ENCODE measurements around the gene RRAGD.

Gene RRAGD

DNA sequence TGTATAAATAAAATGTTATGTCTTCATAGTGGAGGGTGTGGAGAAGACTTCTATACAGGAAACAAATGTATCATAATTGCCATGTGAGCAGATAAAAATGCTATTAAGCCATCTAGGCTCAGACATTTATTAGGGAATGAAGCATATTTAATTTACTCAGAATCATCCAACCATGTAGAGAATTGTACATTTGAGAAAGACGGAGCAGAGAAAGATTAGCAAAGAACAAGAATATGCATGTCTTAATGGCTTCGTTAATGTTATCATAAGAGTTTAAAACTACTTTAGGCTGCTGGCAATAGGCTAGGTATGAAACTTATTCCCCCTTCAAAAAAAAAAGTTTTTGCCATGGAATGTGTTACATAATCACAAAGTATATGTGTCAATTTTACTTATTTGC is 26.9 kb upstream of the RRAGD start:
- ChIA-PET CTCF (no interaction called here), POLR2A (no interaction called here)
- Histone ChIP-seq H3K36me3 (ENCODE audit: control insufficient read depth in 2 of 2, insufficient read depth in 1 of 2, low read length in 2 of 2) (no peaks in the 10 kb centered on the region), H3K4me3 (ENCODE audit: low read depth, low read length) (no peak overlapping the region), H3K4me1 (ENCODE audit: control insufficient read depth, insufficient read depth, low read length) (peaks cover 24% of the 10 kb centered on the region), H3K27ac (ENCODE audit: extremely low read depth, low read depth, low read length) (no peak overlapping the region), H3K9me3 (ENCODE audit: control insufficient read depth, insufficient read depth, low read depth, low read length) (no peaks in the 10 kb centered on the region)
- TF ChIP-seq, protein P1, sequence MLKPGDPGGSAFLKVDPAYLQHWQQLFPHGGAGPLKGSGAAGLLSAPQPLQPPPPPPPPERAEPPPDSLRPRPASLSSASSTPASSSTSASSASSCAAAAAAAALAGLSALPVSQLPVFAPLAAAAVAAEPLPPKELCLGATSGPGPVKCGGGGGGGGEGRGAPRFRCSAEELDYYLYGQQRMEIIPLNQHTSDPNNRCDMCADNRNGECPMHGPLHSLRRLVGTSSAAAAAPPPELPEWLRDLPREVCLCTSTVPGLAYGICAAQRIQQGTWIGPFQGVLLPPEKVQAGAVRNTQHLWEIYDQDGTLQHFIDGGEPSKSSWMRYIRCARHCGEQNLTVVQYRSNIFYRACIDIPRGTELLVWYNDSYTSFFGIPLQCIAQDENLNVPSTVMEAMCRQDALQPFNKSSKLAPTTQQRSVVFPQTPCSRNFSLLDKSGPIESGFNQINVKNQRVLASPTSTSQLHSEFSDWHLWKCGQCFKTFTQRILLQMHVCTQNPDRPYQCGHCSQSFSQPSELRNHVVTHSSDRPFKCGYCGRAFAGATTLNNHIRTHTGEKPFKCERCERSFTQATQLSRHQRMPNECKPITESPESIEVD (tag by site-specific recombination; IDR thresholded peaks at IDR 0.05): peak; percentile 89
- TF ChIP-seq ZNF341 (tag by site-specific recombination; IDR thresholded peaks at IDR 0.05; ENCODE audit: low read depth): 0 out of 2 replicates have a peak, but pooled peaks have one; percentile 15
- TF ChIP-seq, protein P2, sequence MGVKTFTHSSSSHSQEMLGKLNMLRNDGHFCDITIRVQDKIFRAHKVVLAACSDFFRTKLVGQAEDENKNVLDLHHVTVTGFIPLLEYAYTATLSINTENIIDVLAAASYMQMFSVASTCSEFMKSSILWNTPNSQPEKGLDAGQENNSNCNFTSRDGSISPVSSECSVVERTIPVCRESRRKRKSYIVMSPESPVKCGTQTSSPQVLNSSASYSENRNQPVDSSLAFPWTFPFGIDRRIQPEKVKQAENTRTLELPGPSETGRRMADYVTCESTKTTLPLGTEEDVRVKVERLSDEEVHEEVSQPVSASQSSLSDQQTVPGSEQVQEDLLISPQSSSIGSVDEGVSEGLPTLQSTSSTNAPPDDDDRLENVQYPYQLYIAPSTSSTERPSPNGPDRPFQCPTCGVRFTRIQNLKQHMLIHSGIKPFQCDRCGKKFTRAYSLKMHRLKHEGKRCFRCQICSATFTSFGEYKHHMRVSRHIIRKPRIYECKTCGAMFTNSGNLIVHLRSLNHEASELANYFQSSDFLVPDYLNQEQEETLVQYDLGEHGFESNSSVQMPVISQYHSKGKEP (tag by site-specific recombination; IDR thresholded peaks at IDR 0.05): no peak
- no peak for TF ChIP-seq TRIM28 (IDR thresholded peaks at IDR 0.05; ENCODE audit: borderline replicate concordance, low read length)
- TF ChIP-seq OSR2 (tag by site-specific recombination; IDR thresholded peaks at IDR 0.05): peak; percentile 77; the same call in 1 of the 2 replicates
- TF ChIP-seq, protein P3, sequence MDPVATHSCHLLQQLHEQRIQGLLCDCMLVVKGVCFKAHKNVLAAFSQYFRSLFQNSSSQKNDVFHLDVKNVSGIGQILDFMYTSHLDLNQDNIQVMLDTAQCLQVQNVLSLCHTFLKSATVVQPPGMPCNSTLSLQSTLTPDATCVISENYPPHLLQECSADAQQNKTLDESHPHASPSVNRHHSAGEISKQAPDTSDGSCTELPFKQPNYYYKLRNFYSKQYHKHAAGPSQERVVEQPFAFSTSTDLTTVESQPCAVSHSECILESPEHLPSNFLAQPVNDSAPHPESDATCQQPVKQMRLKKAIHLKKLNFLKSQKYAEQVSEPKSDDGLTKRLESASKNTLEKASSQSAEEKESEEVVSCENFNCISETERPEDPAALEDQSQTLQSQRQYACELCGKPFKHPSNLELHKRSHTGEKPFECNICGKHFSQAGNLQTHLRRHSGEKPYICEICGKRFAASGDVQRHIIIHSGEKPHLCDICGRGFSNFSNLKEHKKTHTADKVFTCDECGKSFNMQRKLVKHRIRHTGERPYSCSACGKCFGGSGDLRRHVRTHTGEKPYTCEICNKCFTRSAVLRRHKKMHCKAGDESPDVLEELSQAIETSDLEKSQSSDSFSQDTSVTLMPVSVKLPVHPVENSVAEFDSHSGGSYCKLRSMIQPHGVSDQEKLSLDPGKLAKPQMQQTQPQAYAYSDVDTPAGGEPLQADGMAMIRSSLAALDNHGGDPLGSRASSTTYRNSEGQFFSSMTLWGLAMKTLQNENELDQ (tag by site-specific recombination; IDR thresholded peaks at IDR 0.05; ENCODE audit: low read depth): no peak

DNA sequence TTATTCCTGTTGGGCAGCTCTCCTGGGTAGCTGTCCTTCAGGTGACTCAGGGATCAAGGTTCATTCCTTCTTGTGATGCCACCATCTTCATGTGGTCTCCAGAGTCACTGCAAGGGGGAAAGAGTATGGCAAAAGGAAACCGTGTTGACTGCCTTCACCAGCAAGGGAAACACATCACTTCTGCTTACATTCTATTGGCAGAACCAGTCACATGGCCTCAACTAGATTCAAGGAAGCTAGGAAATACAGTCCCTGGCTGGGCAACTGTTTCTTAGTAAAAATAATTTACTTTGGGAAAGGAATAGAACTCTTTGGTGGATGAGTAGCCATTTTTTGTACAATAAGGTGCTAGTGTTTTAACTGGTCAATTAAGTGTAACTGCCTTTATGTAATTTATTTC is 26.2 kb upstream of the RRAGD start:
- H3K9me3 ChIP-seq (ENCODE audit: control insufficient read depth, insufficient read depth, low read depth, low read length): no peaks in the 10 kb centered on the region
- peaks cover 24% of the 10 kb centered on the region for H3K4me1 ChIP-seq (ENCODE audit: control insufficient read depth, insufficient read depth, low read length)
- no peak overlapping the region for H3K27ac ChIP-seq (ENCODE audit: extremely low read depth, low read depth, low read length)
- no peak overlapping the region for H3K4me3 ChIP-seq (ENCODE audit: low read depth, low read length)
- ChIA-PET POLR2A (no interaction called here), CTCF (interaction anchor here (1.8 to 2.2 kb wide), 2 partner anchors 171 to 200 kb away, joined by 4 to 8 read pairs; partner anchors contain the start of gene LYRM2)
- no peaks in the 10 kb centered on the region for H3K36me3 ChIP-seq (ENCODE audit: control insufficient read depth in 2 of 2, insufficient read depth in 1 of 2, low read length in 2 of 2)
- TF ChIP-seq SALL2 (tag by site-specific recombination; IDR thresholded peaks at IDR 0.05; ENCODE audit: borderline replicate concordance): no peak
- TF ChIP-seq GLI2 (tag by site-specific recombination; IDR thresholded peaks at IDR 0.05; ENCODE audit: borderline replicate concordance, low read depth): no peak
- TF ChIP-seq ZBTB8A (tag by site-specific recombination; IDR thresholded peaks at IDR 0.05): no peak
- no peak for TF ChIP-seq ZNF549 (tag by site-specific recombination; IDR thresholded peaks at IDR 0.05)
- no peak for TF ChIP-seq ZNF274 (IDR thresholded peaks at IDR 0.05; ENCODE audit: low read length)
- no peak for TF ChIP-seq ZNF274 (tag by site-specific recombination; IDR thresholded peaks at IDR 0.05; ENCODE audit: borderline replicate concordance)
- TF ChIP-seq ZBTB1 (tag by site-specific recombination; IDR thresholded peaks at IDR 0.05): no peak
- TF ChIP-seq HOXC10 (CRISPR knock-in tag; IDR thresholded peaks at IDR 0.05): no peak
- TF ChIP-seq ZNF747 (tag by site-specific recombination; IDR thresholded peaks at IDR 0.05): no peak
- no peak for TF ChIP-seq ZNF37A (tag by site-specific recombination; IDR thresholded peaks at IDR 0.05)
- no peak for TF ChIP-seq ZNF571 (tag by site-specific recombination; IDR thresholded peaks at IDR 0.05)
- TF ChIP-seq, protein P4, sequence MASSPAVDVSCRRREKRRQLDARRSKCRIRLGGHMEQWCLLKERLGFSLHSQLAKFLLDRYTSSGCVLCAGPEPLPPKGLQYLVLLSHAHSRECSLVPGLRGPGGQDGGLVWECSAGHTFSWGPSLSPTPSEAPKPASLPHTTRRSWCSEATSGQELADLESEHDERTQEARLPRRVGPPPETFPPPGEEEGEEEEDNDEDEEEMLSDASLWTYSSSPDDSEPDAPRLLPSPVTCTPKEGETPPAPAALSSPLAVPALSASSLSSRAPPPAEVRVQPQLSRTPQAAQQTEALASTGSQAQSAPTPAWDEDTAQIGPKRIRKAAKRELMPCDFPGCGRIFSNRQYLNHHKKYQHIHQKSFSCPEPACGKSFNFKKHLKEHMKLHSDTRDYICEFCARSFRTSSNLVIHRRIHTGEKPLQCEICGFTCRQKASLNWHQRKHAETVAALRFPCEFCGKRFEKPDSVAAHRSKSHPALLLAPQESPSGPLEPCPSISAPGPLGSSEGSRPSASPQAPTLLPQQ (tag by site-specific recombination; IDR thresholded peaks at IDR 0.05): no peak
- TF ChIP-seq, protein P5, sequence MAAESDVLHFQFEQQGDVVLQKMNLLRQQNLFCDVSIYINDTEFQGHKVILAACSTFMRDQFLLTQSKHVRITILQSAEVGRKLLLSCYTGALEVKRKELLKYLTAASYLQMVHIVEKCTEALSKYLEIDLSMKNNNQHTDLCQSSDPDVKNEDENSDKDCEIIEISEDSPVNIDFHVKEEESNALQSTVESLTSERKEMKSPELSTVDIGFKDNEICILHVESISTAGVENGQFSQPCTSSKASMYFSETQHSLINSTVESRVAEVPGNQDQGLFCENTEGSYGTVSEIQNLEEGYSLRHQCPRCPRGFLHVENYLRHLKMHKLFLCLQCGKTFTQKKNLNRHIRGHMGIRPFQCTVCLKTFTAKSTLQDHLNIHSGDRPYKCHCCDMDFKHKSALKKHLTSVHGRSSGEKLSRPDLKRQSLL (tag by site-specific recombination; IDR thresholded peaks at IDR 0.05): no peak
- TF ChIP-seq ZNF560 (tag by site-specific recombination; IDR thresholded peaks at IDR 0.05; ENCODE audit: borderline replicate concordance): no peak
- TF ChIP-seq ZNF10 (tag by site-specific recombination; IDR thresholded peaks at IDR 0.05): no peak
- TF ChIP-seq, protein P6, sequence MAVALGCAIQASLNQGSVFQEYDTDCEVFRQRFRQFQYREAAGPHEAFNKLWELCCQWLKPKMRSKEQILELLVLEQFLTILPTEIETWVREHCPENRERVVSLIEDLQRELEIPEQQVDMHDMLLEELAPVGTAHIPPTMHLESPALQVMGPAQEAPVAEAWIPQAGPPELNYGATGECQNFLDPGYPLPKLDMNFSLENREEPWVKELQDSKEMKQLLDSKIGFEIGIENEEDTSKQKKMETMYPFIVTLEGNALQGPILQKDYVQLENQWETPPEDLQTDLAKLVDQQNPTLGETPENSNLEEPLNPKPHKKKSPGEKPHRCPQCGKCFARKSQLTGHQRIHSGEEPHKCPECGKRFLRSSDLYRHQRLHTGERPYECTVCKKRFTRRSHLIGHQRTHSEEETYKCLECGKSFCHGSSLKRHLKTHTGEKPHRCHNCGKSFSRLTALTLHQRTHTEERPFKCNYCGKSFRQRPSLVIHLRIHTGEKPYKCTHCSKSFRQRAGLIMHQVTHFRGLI (tag by site-specific recombination; IDR thresholded peaks at IDR 0.05): no peak
